AG08395 (cell line): ENCODE results near the gene SRA1.
"Not testable (repeated sequence)": the region's sequence is repeated elsewhere in the genome, so short reads cannot be mapped to it uniquely, and the experiment has no call there.

Experiments used
- DNase-seq: peaks from one replicate; pipeline ENCODE4 v3.0.0; 2012; ENCODE audit warnings: mixed read lengths, low spot score

The SRA1 gene

GRCh38 chr5:140557136-140557805, at the start of gene SRA1:
TSS of gene SRA1 (minus strand) at chr5:140557473. CDS start at chr5:140557452, 21 bp downstream.
- peak; percentile 93 for DNase-seq

- DNase-seq, result no peak
These were observed 49.8 kb upstream of the SRA1 start for GRCh38 chr5:140607031-140607430.

GRCh38 chr5:140605879-140606278, 48.6 kb upstream of the SRA1 start:
- no peak for DNase-seq

GRCh38 chr5:140603734-140604133, 46.5 kb upstream of the SRA1 start:
- DNase-seq, result no peak

GRCh38 chr5:140603446-140603698, 46.1 kb upstream of the SRA1 start:
- not testable (repeated sequence) for DNase-seq

- DNase-seq, result no peak
These were observed 44.9 kb upstream of the SRA1 start for GRCh38 chr5:140602147-140602546.

GRCh38 chr5:140600096-140600495, 42.8 kb upstream of the SRA1 start:
- no peak for DNase-seq

GRCh38 chr5:140598836-140599235, 41.6 kb upstream of the SRA1 start:
- no peak for DNase-seq

GRCh38 chr5:140596321-140596741, 39.1 kb upstream of the SRA1 start:
- DNase-seq, result no peak

- DNase-seq, result no peak
These were observed 38.4 kb upstream of the SRA1 start for GRCh38 chr5:140595538-140596300.

GRCh38 chr5:140594169-140594568, 36.9 kb upstream of the SRA1 start:
- no peak for DNase-seq

- not testable (repeated sequence) for DNase-seq
These were observed 35.8 kb upstream of the SRA1 start for GRCh38 chr5:140593070-140593469.

- DNase-seq, result peak; percentile 70
These were observed 34.6 kb upstream of the SRA1 start for GRCh38 chr5:140591747-140592372.

- no peak for DNase-seq
These were observed 33.6 kb upstream of the SRA1 start for GRCh38 chr5:140590861-140591260.

- peak; percentile 60 for DNase-seq
These were observed 31.2 kb upstream of the SRA1 start for GRCh38 chr5:140588311-140589070.

- no peak for DNase-seq
These were observed 30.2 kb upstream of the SRA1 start for GRCh38 chr5:140587495-140587894.

- DNase-seq, result not testable (repeated sequence)
These were observed 22.0 kb upstream of the SRA1 start for GRCh38 chr5:140579188-140579747.

GRCh38 chr5:140576776-140577201, 19.5 kb upstream of the SRA1 start:
- DNase-seq, result no peak

- peak; percentile 63 for DNase-seq
These were observed 18.0 kb upstream of the SRA1 start for GRCh38 chr5:140575309-140575708.

- DNase-seq, result no peak
These were observed 16.9 kb upstream of the SRA1 start for GRCh38 chr5:140574165-140574564.

GRCh38 chr5:140573683-140574082, 16.4 kb upstream of the SRA1 start:
- DNase-seq, result no peak

GRCh38 chr5:140571105-140571504, 13.8 kb upstream of the SRA1 start:
- DNase-seq, result no peak
